ENCODE measurements around the gene CA7.

- TF ChIP-seq POLR2A (IDR thresholded peaks at IDR 0.05; ENCODE audit: extremely low read depth, insufficient read length) (no peak), MAX (IDR thresholded peaks at IDR 0.05; ENCODE audit: low read depth, low read length) (no peak), MYC (IDR thresholded peaks at IDR 0.05; ENCODE audit: low read depth, low read length) (no peak)
- TF ChIP-seq, protein P1, sequence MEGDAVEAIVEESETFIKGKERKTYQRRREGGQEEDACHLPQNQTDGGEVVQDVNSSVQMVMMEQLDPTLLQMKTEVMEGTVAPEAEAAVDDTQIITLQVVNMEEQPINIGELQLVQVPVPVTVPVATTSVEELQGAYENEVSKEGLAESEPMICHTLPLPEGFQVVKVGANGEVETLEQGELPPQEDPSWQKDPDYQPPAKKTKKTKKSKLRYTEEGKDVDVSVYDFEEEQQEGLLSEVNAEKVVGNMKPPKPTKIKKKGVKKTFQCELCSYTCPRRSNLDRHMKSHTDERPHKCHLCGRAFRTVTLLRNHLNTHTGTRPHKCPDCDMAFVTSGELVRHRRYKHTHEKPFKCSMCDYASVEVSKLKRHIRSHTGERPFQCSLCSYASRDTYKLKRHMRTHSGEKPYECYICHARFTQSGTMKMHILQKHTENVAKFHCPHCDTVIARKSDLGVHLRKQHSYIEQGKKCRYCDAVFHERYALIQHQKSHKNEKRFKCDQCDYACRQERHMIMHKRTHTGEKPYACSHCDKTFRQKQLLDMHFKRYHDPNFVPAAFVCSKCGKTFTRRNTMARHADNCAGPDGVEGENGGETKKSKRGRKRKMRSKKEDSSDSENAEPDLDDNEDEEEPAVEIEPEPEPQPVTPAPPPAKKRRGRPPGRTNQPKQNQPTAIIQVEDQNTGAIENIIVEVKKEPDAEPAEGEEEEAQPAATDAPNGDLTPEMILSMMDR (IDR thresholded peaks at IDR 0.05; ENCODE audit: low read depth, low read length): no peak
Measured at GRCh38 chr16:66881560-66881959, 37.3 kb downstream of the CA7 start.

All from NB4 (cell line).